ENCODE measurements around the gene RTN4RL2.

The RTN4RL2 gene

GRCh38 chr11:57490456-57491248, 30.3 kb downstream of the RTN4RL2 start:
- H3K36me3 ChIP-seq, result no peaks in the 10 kb centered on the region
- TF ChIP-seq CTCF (IDR thresholded peaks at IDR 0.05), result no peak
- H3K27ac ChIP-seq, result no peak overlapping the region
- no peak overlapping the region for H3K4me3 ChIP-seq (ENCODE audit: low read depth in 1 of 2, low read length in 1 of 2)
- peaks cover 43 to 48% of the 10 kb centered on the region in 2 experiments for H3K4me1 ChIP-seq (ENCODE audit: control insufficient read depth in 1 of 2, insufficient read depth in 1 of 2, low read depth in 1 of 2, low read length in 1 of 2)
- H3K27me3 ChIP-seq, result no peaks in the 10 kb centered on the region
- H3K9me3 ChIP-seq, result no peaks in the 10 kb centered on the region

- no peak overlapping the region for H3K27ac ChIP-seq
- H3K27me3 ChIP-seq, result no peaks in the 10 kb centered on the region
- TF ChIP-seq CTCF (IDR thresholded peaks at IDR 0.05), result peak; percentile 36
- no peaks in the 10 kb centered on the region for H3K36me3 ChIP-seq
- H3K4me3 ChIP-seq (ENCODE audit: low read depth in 1 of 2, low read length in 1 of 2), result no peak overlapping the region
- H3K9me3 ChIP-seq, result no peaks in the 10 kb centered on the region
- H3K4me1 ChIP-seq (ENCODE audit: control insufficient read depth in 1 of 2, insufficient read depth in 1 of 2, low read depth in 1 of 2, low read length in 1 of 2), result peaks cover 36 to 42% of the 10 kb centered on the region in 2 experiments
Observed at GRCh38 chr11:57491371-57492061, 31.2 kb downstream of the RTN4RL2 start.

- no peaks in the 10 kb centered on the region for H3K36me3 ChIP-seq
- peak overlapping the region; percentile 36 for H3K27ac ChIP-seq
Observed at GRCh38 chr11:57493507-57494503, 33.5 kb downstream of the RTN4RL2 start.

GRCh38 chr11:57496109-57496820, 35.9 kb downstream of the RTN4RL2 start:
- no peak overlapping the region for H3K4me3 ChIP-seq (ENCODE audit: low read depth in 1 of 2, low read length in 1 of 2)
- H3K36me3 ChIP-seq, result no peaks in the 10 kb centered on the region
- no peak overlapping the region for H3K27ac ChIP-seq
- no peak for TF ChIP-seq CTCF (IDR thresholded peaks at IDR 0.05)
- no peaks in the 10 kb centered on the region for H3K9me3 ChIP-seq
- H3K4me1 ChIP-seq (ENCODE audit: control insufficient read depth in 1 of 2, insufficient read depth in 1 of 2, low read depth in 1 of 2, low read length in 1 of 2), result peaks cover 21 to 28% of the 10 kb centered on the region in 2 experiments
- H3K27me3 ChIP-seq, result no peaks in the 10 kb centered on the region

More at GRCh38 chr11:57493507-57494503, 33.5 kb downstream of the RTN4RL2 start:
- Histone ChIP-seq H3K4me1 (ENCODE audit: control insufficient read depth in 1 of 2, insufficient read depth in 1 of 2, low read depth in 1 of 2, low read length in 1 of 2) (peaks cover 20 to 25% of the 10 kb centered on the region in 2 experiments), H3K4me3 (ENCODE audit: low read depth in 1 of 2, low read length in 1 of 2) (no peak overlapping the region), H3K27me3 (no peaks in the 10 kb centered on the region), H3K9me3 (no peaks in the 10 kb centered on the region)
- TF ChIP-seq CTCF (IDR thresholded peaks at IDR 0.05), result peak; percentile 91
